GM21576 (cell line): ENCODE results near the gene CDH13.
A peak's percentile ranks its signal among the peaks of the same experiment; 100 is the strongest.

Source experiments
- ATAC-seq: cut with Tn5 transposase; IDR thresholded peaks from one replicate; pipeline ENCODE4 v1.9.1; 2021; ENCODE audit warnings: mild to moderate bottlenecking, moderate library complexity; ENCODE audit not compliant: unreplicated experiment

Gene CDH13

GRCh38 chr16:82649766-82650165, 23.0 kb downstream of the CDH13 start:
- ATAC-seq = no peak

GRCh38 chr16:82650804-82651203, 24.0 kb downstream of the CDH13 start:
- no peak for ATAC-seq

- peak; percentile 54 for ATAC-seq
Observed at GRCh38 chr16:82651921-82652601, 25.3 kb downstream of the CDH13 start.

- ATAC-seq = no peak
Observed at GRCh38 chr16:82652826-82653225, 26.1 kb downstream of the CDH13 start.

GRCh38 chr16:82653550-82654511, 27.1 kb downstream of the CDH13 start:
- ATAC-seq = peak; percentile 72

GRCh38 chr16:82655072-82655714, 28.4 kb downstream of the CDH13 start:
- ATAC-seq = peak; percentile 30

GRCh38 chr16:82655720-82656490, 29.1 kb downstream of the CDH13 start:
- ATAC-seq = no peak

GRCh38 chr16:82657239-82657638, 30.5 kb downstream of the CDH13 start:
- ATAC-seq = no peak

- ATAC-seq = no peak
Observed at GRCh38 chr16:82657786-82658185, 31.0 kb downstream of the CDH13 start.

GRCh38 chr16:82658796-82659195, 32.0 kb downstream of the CDH13 start:
- ATAC-seq = no peak

GRCh38 chr16:82660075-82660645, 33.4 kb downstream of the CDH13 start:
- no peak for ATAC-seq

GRCh38 chr16:82660966-82661365, 34.2 kb downstream of the CDH13 start:
- no peak for ATAC-seq

- no peak for ATAC-seq
Observed at GRCh38 chr16:82664181-82664580, 37.4 kb downstream of the CDH13 start.

GRCh38 chr16:82665025-82665424, 38.3 kb downstream of the CDH13 start:
- ATAC-seq = no peak

GRCh38 chr16:82667437-82667836, 40.7 kb downstream of the CDH13 start:
- no peak for ATAC-seq

- no peak for ATAC-seq
Observed at GRCh38 chr16:82668094-82668493, 41.3 kb downstream of the CDH13 start.

- no peak for ATAC-seq
Observed at GRCh38 chr16:82671741-82672140, 45.0 kb downstream of the CDH13 start.

- no peak for ATAC-seq
Observed at GRCh38 chr16:82672676-82673075, 45.9 kb downstream of the CDH13 start.

GRCh38 chr16:82675300-82675699, 48.5 kb downstream of the CDH13 start:
- no peak for ATAC-seq

- ATAC-seq = no peak
Observed at GRCh38 chr16:82681592-82681991, 54.8 kb downstream of the CDH13 start.
